Loucy (cell line): Measurements from ENCODE around the gene LMAN2L.

ENCODE experiments used
- H2AFZ ChIP-seq: fragments of 200-600 bp; sonication (generic); 2 replicates; pipeline ENCODE4 v1.6.0; 2016; ENCODE audit warnings: antibody characterized with exemption, mild to moderate bottlenecking, low read length, moderate library complexity
- H3F3A ChIP-seq: fragments of 200-600 bp; 2 replicates; pipeline ENCODE4 v1.6.0; 2016; ENCODE audit warnings: antibody characterized with exemption, low read depth, mild to moderate bottlenecking
- H3K27me3 ChIP-seq: fragments of 200-600 bp; sonication (generic); 2 replicates; pipeline ENCODE4 v1.6.1; 2014; ENCODE audit warnings: low read length, mild to moderate bottlenecking; ENCODE audit not compliant: insufficient read depth, poor library complexity, severe bottlenecking
- H3K36me3 ChIP-seq: fragments of 200-600 bp; sonication (generic); 2 replicates; pipeline ENCODE4 v1.6.1; 2016; ENCODE audit warnings: low read length; ENCODE audit not compliant: insufficient read depth
- H3K4me1 ChIP-seq: fragments of 200-600 bp; sonication (generic); 2 replicates; pipeline ENCODE4 v1.5.1; 2014; ENCODE audit warnings: low read length, mild to moderate bottlenecking; ENCODE audit not compliant: insufficient read depth, poor library complexity, severe bottlenecking
- H3K4me2 ChIP-seq: fragments of 200-600 bp; sonication (generic); 2 replicates; pipeline ENCODE4 v1.6.0; 2014; ENCODE audit warnings: antibody characterized with exemption, low read length, low read depth, mild to moderate bottlenecking; ENCODE audit not compliant: poor library complexity, severe bottlenecking
- H3K4me3 ChIP-seq: fragments of 200-600 bp; sonication (generic); 2 replicates; pipeline ENCODE4 v1.5.1; 2014; ENCODE audit warnings: low read length, mild to moderate bottlenecking, mixed read lengths; ENCODE audit not compliant: poor library complexity, severe bottlenecking
- H3K79me2 ChIP-seq: fragments of 200-600 bp; sonication (generic); 2 replicates; pipeline ENCODE4 v1.6.1; 2014; ENCODE audit warnings: low read length; ENCODE audit not compliant: insufficient read depth
- H3K9ac ChIP-seq: fragments of 200-600 bp; sonication (generic); 2 replicates; pipeline ENCODE4 v1.6.0; 2014; ENCODE audit warnings: mild to moderate bottlenecking, low read depth, low read length, moderate library complexity; ENCODE audit not compliant: poor library complexity, severe bottlenecking
- H3K9me2 ChIP-seq: fragments of 200-600 bp; sonication (generic); replicated peaks from 2 replicates; pipeline ENCODE4 v1.6.1; 2016; ENCODE audit warnings: low read depth, low read length, mixed read lengths
- H3K9me3 ChIP-seq: fragments of 200-600 bp; sonication (generic); 2 replicates; pipeline ENCODE4 v1.6.1; 2014; ENCODE audit warnings: mild to moderate bottlenecking, antibody characterized with exemption, low read length, low read depth; ENCODE audit not compliant: insufficient read depth
- H4K20me1 ChIP-seq: fragments of 200-600 bp; sonication (generic); 2 replicates; pipeline ENCODE4 v1.6.0; 2014; ENCODE audit warnings: antibody characterized with exemption, low read length, mild to moderate bottlenecking; ENCODE audit not compliant: insufficient read depth, poor library complexity, severe bottlenecking
- CTCF ChIP-seq: fragments of 200-600 bp; sonication (generic); conservative IDR thresholded peaks from 2 replicates; pipeline ENCODE4 v1.5.1; 2014; ENCODE audit warnings: mild to moderate bottlenecking, antibody characterized with exemption, low read length
- EZH2phosphoT487 ChIP-seq: fragments of 200-600 bp; IDR thresholded peaks from 2 replicates; pipeline ENCODE4 v1.6.1; 2018; ENCODE audit warnings: antibody characterized with exemption, mild to moderate bottlenecking, moderate library complexity, borderline replicate concordance

The LMAN2L gene

DNA sequence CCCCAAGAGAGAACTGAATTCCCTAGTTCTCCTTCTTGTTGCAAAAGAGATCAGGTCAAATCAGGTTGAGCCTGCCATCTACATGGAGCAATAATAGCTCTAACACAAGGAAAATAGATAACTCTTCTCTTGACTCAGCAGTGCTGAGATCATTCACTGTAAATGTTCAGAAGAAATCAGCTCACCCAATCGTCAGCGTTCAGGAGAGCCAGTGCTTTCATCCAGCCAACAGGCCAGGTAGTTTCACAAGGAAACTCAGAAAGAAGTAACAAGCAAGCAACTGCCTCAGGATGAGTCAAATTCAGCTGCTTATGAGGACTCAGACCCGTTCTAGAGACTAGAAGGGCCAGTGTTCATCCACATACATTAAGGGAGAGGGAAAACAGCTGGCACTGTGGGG, 5.9 kb downstream of the LMAN2L start:
- Histone ChIP-seq H3K27me3 (no peaks in the 10 kb centered on the region), H3K4me1 (peaks cover 5% of the 10 kb centered on the region), H3K4me3 (no peak overlapping the region), H3K4me2 (no peak overlapping the region), H3K36me3 (peaks cover 25% of the 10 kb centered on the region; the same call in 1 of the 2 replicates), H4K20me1 (peaks cover 6% of the 10 kb centered on the region), H2AFZ (no peak overlapping the region), H3K79me2 (peaks cover 6% of the 10 kb centered on the region), H3F3A (no peaks in the 10 kb centered on the region), H3K9ac (no peak overlapping the region), H3K9me2 (no peaks in the 10 kb centered on the region), H3K9me3 (no peaks in the 10 kb centered on the region)
- no peak for TF ChIP-seq CTCF
- no peak for TF ChIP-seq EZH2phosphoT487

DNA sequence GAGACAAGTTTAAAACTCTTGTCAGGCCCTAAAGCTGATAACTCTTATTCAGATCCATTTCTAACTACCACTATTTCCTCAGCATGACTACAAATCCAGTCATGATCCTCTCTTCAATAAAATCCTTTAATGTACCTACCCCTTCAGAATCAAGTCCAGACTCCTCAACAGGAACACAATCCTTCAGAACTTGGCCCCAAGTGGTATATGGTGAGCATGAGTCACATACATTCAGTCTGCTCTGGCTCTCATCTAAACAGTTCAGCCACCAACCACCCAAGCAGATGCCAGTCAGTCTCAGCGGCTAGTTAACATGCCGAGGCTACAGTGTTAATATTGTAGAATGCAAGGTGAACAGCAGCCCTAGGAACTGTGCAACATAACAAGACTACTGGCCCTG, 9.7 kb downstream of the LMAN2L start:
- Histone ChIP-seq H3K36me3 (peaks cover 37% of the 10 kb centered on the region; the same call in 1 of the 2 replicates), H3K9me3 (no peaks in the 10 kb centered on the region), H3K9ac (no peak overlapping the region), H3K4me3 (no peak overlapping the region), H3K4me1 (no peaks in the 10 kb centered on the region), H3K27me3 (no peaks in the 10 kb centered on the region), H3K79me2 (no peaks in the 10 kb centered on the region), H2AFZ (no peak overlapping the region), H3K4me2 (no peak overlapping the region), H4K20me1 (no peaks in the 10 kb centered on the region), H3K9me2 (no peaks in the 10 kb centered on the region), H3F3A (no peaks in the 10 kb centered on the region)
- TF ChIP-seq EZH2phosphoT487 (no peak), CTCF (no peak)

DNA sequence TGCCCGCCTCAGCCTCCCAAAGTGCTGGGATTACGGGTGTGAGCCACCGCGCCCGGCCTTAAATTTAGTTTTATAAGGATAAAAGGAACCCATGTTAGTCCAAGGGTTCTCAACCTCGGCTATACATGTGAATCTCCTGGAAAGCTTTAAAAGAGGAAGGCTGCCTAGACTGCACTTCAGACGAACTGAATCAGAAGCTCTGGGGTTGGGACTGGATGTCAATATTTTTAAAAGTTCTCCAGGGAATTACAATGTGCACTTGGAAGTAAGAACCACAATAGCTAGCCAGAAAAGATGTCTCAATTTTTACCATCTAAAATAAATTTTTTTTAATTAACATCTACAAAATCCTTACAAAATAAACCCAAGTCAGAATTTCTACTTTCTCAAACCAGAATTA, 10.1 kb downstream of the LMAN2L start:
- Histone ChIP-seq H3K27me3 (no peaks in the 10 kb centered on the region), H3K4me3 (no peak overlapping the region), H3K9me3 (no peaks in the 10 kb centered on the region), H3K9ac (no peak overlapping the region), H3K36me3 (peaks cover 37% of the 10 kb centered on the region; the same call in 1 of the 2 replicates), H3K9me2 (no peaks in the 10 kb centered on the region), H3K4me1 (no peaks in the 10 kb centered on the region), H3F3A (no peaks in the 10 kb centered on the region), H4K20me1 (no peaks in the 10 kb centered on the region), H3K79me2 (no peaks in the 10 kb centered on the region), H3K4me2 (no peak overlapping the region), H2AFZ (no peak overlapping the region)
- TF ChIP-seq CTCF (no peak), EZH2phosphoT487 (no peak)
